ENCODE measurements around the gene ACTR8.
"Not testable (repeated sequence)": the region's sequence is repeated elsewhere in the genome, so short reads cannot be mapped to it uniquely, and the experiment has no call there.

The ACTR8 gene

DNA sequence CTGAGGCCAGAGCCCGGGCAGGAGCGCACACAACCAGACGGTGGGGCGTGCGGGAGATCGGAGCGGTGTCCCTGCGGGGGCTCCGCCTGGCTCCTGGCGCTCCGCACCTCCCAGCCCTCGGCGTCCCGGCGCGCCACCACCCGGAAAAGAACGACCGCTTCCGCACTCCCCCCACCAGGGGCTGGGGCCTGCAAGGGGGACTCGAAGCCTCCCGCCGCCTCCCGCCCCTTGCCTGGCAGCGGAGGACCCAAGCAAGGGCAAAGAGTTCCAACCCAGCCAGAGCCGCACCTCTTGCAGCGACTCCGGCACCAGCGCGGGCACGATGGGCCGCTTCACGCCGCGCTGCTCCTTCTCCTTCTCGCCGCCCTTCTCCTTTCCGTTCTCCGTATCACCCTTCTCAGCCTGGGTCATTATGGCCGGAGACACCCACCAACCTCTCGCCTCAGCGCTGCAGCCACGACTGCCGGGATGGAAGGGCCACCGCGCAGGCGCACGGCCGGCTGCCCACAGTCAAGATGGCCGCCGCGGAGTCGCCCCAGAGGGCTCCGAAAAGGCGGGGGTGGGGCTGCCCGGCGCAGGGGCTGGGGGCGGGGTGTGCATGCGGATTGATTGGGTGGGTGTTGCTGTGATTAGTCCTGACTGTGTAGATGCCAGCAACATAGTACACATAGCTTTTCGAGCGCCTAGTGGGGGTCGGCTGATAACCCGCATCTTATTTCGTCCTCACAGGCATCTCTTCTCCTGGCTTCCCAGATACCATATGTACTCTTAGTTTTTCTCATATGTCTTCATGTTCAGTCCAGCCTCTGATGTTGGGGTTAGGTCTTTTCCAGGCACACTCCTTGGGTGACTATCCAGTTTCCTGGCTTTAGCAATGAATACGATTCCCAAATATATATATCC lies at the start of gene ACTR8:
TSS of gene ACTR8 (minus strand) at position 462 of the 903 bp plus-strand sequence. CDS start at position 411, 51 bp downstream.
- no peak for FAIRE-seq

DNA sequence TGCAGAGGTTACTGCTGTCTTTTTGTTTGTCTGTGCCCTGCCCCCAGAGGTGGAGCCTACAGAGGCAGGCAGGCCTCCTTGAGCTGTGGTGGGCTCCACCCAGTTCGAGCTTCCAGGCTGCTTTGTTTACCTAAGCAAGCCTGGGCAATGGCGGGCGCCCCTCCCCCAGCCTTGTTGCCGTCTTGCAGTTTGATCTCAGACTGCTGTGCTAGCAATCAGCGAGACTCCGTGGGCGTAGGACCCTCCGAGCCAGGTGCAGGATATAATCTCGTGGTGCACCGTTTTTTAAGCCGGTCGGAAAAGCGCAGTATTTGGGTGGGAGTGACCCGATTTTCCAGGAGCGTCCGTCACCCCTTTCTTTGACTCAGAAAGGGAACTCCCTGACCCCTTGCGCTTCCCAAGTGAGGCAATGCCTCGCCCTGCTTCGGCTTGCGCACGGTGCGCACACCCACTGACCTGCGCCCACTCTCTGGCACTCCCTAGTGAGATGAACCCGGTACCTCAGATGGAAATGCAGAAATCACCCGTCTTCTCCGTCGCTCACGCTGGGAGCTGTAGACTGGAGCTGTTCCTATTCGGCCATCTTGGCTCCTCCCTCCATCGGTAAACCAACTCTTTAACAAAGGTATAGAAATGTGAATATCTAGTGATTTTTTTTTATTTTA lies 45.4 kb upstream of the ACTR8 start:
- not testable (repeated sequence) for FAIRE-seq; DNase-seq (ENCODE audit: insufficient read length, low spot score)

More for the DNA sequence above, at the start of gene ACTR8:
- DNase-seq (ENCODE audit: insufficient read length, low spot score), result peak; percentile 85
- TF ChIP-seq POLR2A (IDR thresholded peaks at IDR 0.05; ENCODE audit: low read depth, low read length), result peak; percentile 94

DNA sequence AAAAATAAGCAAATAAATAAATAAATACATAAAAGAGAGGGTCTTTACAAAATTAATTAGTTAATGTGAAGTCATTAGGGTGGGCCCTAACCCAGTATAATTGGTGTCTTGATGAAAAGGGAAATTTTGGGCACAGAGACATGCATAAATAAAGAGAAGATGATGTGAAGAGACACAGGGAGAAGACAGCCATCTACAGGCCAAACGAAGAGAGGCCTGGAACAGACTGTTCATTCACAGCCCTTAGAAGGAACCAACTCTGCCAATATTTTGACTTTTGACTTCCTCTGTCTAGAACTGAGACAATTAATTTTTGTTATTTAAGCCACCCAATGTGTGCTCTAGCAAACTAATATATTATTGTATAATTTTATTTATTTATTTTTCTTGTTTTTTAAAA lies 39.3 kb upstream of the ACTR8 start:
- DNase-seq (ENCODE audit: insufficient read length, low spot score) (no peak), FAIRE-seq (peak; percentile 33)
- TF ChIP-seq POLR2A (IDR thresholded peaks at IDR 0.05; ENCODE audit: low read depth, low read length), result no peak

- no peak for TF ChIP-seq POLR2A (IDR thresholded peaks at IDR 0.05; ENCODE audit: low read depth, low read length)
- FAIRE-seq, result no peak
These were observed 37.8 kb upstream of the ACTR8 start for GRCh38 chr3:53919741-53920140.

GRCh38 chr3:53913401-53913800 lies 31.4 kb upstream of the ACTR8 start:
- no peak for FAIRE-seq
- TF ChIP-seq POLR2A (IDR thresholded peaks at IDR 0.05; ENCODE audit: low read depth, low read length), result no peak
- no peak for DNase-seq (ENCODE audit: insufficient read length, low spot score)

More at GRCh38 chr3:53919741-53920140, 37.8 kb upstream of the ACTR8 start:
- DNase-seq (ENCODE audit: insufficient read length, low spot score), result no peak

- no peak for TF ChIP-seq POLR2A (IDR thresholded peaks at IDR 0.05; ENCODE audit: low read depth, low read length)
- FAIRE-seq (no peak), DNase-seq (ENCODE audit: insufficient read length, low spot score) (no peak)
These were observed 20.8 kb upstream of the ACTR8 start for GRCh38 chr3:53902711-53903110.

- no peak for DNase-seq (ENCODE audit: insufficient read length, low spot score)
- FAIRE-seq, result no peak
- TF ChIP-seq POLR2A (IDR thresholded peaks at IDR 0.05; ENCODE audit: low read depth, low read length), result no peak
These were observed 20.1 kb upstream of the ACTR8 start for GRCh38 chr3:53902067-53902466.

GRCh38 chr3:53900666-53901331 lies 18.8 kb upstream of the ACTR8 start:
- no peak for TF ChIP-seq POLR2A (IDR thresholded peaks at IDR 0.05; ENCODE audit: low read depth, low read length)
- DNase-seq (ENCODE audit: insufficient read length, low spot score), result no peak
- no peak for FAIRE-seq

DNA sequence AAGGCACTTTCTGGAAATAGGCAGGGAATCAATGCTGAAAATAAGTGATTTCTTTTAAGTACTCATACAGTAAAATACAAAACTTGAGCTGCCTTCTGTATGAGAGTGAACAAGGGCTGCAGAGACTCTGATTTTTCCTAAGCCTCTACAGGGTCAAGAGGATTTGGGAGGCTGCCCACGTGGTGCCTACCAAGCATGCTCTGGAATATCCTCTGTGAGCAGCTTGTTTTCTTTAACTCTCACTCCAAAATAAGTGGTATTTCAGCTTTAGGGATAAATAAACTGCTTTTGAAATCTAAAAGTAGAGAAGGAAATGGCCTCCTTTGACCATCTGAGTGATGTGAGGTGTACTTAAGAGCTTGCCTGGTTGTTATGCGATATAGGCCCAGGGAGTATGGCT lies 17.8 kb upstream of the ACTR8 start:
- no peak for TF ChIP-seq POLR2A (IDR thresholded peaks at IDR 0.05; ENCODE audit: low read depth, low read length)
- DNase-seq (ENCODE audit: insufficient read length, low spot score) (no peak), FAIRE-seq (no peak)

GRCh38 chr3:53892286-53892637 lies 10.3 kb upstream of the ACTR8 start:
- DNase-seq (ENCODE audit: insufficient read length, low spot score) (no peak), FAIRE-seq (no peak)
- no peak for TF ChIP-seq POLR2A (IDR thresholded peaks at IDR 0.05; ENCODE audit: low read depth, low read length)

DNA sequence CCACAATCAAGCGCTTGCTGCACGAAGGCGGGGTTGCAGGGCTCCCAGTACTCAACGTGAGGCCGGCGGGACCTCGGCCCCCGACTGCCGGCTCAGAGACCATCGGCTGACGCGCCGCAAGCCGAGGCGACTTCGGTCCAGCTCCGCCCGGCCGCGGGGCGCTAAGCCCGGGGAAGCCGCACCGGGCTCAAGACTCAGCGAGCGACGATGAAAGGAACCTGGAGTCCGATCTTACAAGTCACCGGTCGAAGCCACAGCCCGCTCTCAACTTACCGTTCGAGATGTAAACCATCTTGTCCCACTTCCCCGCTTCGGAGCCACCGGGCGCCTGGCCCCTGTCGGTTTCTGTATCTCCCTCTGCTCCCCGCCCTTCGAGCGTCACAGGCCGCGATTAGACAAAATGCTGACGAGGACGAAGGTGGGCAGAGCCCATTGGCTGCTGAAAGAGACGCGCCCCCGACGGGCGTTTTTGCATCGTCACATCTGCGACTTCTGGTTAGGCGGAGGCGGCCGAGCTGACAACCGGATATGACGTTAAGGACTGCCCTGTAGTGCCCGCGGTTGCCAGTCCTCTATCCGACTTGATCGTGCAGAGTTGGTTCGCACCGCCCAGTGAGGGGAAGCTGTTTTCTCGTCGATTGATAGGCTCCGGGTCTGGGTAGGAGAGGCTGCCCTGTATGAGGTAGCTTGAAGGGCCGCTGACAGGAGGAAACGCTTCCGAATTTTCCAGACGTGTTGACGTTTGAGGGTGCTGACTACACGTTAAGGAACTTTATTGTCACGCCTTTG lies 9.7 kb upstream of the ACTR8 start, which contains the start of gene SELENOK:
TSS of gene SELENOK (minus strand) at position 363 of the 789 bp plus-strand sequence.
- FAIRE-seq (peak; percentile 99), DNase-seq (ENCODE audit: insufficient read length, low spot score) (peak; percentile 82)
- peak; percentile 63 for TF ChIP-seq POLR2A (IDR thresholded peaks at IDR 0.05; ENCODE audit: low read depth, low read length)

- FAIRE-seq, result peak; percentile 45
- no peak for DNase-seq (ENCODE audit: insufficient read length, low spot score)
- TF ChIP-seq POLR2A (IDR thresholded peaks at IDR 0.05; ENCODE audit: low read depth, low read length), result no peak
These were observed 8.9 kb upstream of the ACTR8 start for GRCh38 chr3:53890726-53891475.

DNA sequence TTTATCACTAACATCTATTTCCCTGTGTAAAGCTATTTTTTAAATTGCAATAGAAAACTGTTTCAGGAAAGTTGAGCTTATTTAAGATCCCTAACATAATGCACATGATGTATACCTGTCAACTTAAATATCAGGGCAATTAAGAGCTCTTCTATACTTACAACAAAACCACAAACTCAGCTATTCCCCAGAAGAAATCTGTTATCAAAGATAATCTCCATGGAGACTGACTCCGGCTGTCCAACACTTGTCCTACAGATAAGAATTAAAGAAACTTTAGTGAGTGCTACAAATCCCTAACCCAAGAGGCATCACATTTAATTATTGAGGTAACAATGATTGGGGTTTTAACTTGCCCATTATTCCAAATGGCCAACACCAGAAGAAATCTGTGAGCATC lies 6.3 kb upstream of the ACTR8 start:
- FAIRE-seq (no peak), DNase-seq (ENCODE audit: insufficient read length, low spot score) (no peak)
- no peak for TF ChIP-seq POLR2A (IDR thresholded peaks at IDR 0.05; ENCODE audit: low read depth, low read length)

Measured in H54 (cell line).